ENCODE results near the gene WNT10A. TPM values are rescaled to one million over a fixed set of nuclear protein-coding genes. Genes with fewer than 3 reads are reported as not detected.
"Not testable (repeated sequence)": the region's sequence is repeated elsewhere in the genome, so short reads cannot be mapped to it uniquely, and the experiment has no call there.

Gene WNT10A
- total RNA-seq, 4 donors from 2014 or later, result 0.15 to 0.97 TPM; not detected in 2

GRCh38 chr2:218834685-218835084 is 46.0 kb upstream of the WNT10A start:
- Histone ChIP-seq H3K36me3 (no peaks in the 10 kb centered on the region), H3K9me3 (no peaks in the 10 kb centered on the region), H3K27ac (no peak overlapping the region), H3K27me3 (no peaks in the 10 kb centered on the region), H3K4me3 (no peak overlapping the region), H3K4me1 (no peaks in the 10 kb centered on the region)
- intact Hi-C loops (cut with DNase I; ENCODE audit: low total_unique reads), result no loop called here
- DNase-seq, result no peak
- TF ChIP-seq CTCF (IDR thresholded peaks at IDR 0.05), result no peak
- no peak for TF ChIP-seq POLR2A (IDR thresholded peaks at IDR 0.05)

- no peaks in the 10 kb centered on the region for H3K36me3 ChIP-seq
- DNase-seq, result no peak
- no peak overlapping the region for H3K27ac ChIP-seq
- H3K4me3 ChIP-seq, result no peak overlapping the region
- no peak for TF ChIP-seq CTCF (IDR thresholded peaks at IDR 0.05)
- TF ChIP-seq POLR2A (IDR thresholded peaks at IDR 0.05), result no peak
- H3K4me1 ChIP-seq, result no peaks in the 10 kb centered on the region
- H3K9me3 ChIP-seq, result no peaks in the 10 kb centered on the region
- intact Hi-C loops (cut with DNase I; ENCODE audit: low total_unique reads), result no loop called here
- H3K27me3 ChIP-seq, result no peaks in the 10 kb centered on the region
Observed at GRCh38 chr2:218837495-218837894, 43.2 kb upstream of the WNT10A start.

- no peaks in the 10 kb centered on the region for H3K4me1 ChIP-seq
- H3K4me3 ChIP-seq, result no peak overlapping the region
- intact Hi-C loops (cut with DNase I; ENCODE audit: low total_unique reads), result no loop called here
- TF ChIP-seq CTCF (IDR thresholded peaks at IDR 0.05) (no peak), POLR2A (IDR thresholded peaks at IDR 0.05) (no peak)
- no peak overlapping the region for H3K27ac ChIP-seq
- DNase-seq, result no peak
- H3K9me3 ChIP-seq, result no peaks in the 10 kb centered on the region
- no peaks in the 10 kb centered on the region for H3K36me3 ChIP-seq
- no peaks in the 10 kb centered on the region for H3K27me3 ChIP-seq
Observed at GRCh38 chr2:218839430-218839829, 41.2 kb upstream of the WNT10A start.

GRCh38 chr2:218839888-218840287 is 40.8 kb upstream of the WNT10A start:
- TF ChIP-seq POLR2A (IDR thresholded peaks at IDR 0.05), result no peak
- no peak for TF ChIP-seq CTCF (IDR thresholded peaks at IDR 0.05)
- Histone ChIP-seq H3K27ac (no peak overlapping the region), H3K27me3 (no peaks in the 10 kb centered on the region), H3K4me1 (no peaks in the 10 kb centered on the region), H3K4me3 (no peak overlapping the region), H3K36me3 (no peaks in the 10 kb centered on the region), H3K9me3 (no peaks in the 10 kb centered on the region)
- no peak for DNase-seq
- intact Hi-C loops (cut with DNase I; ENCODE audit: low total_unique reads), result no loop called here

- H3K9me3 ChIP-seq; H3K36me3 ChIP-seq; H3K27me3 ChIP-seq; H3K27ac ChIP-seq; DNase-seq; intact Hi-C loops (cut with DNase I; ENCODE audit: low total_unique reads); H3K4me3 ChIP-seq; H3K4me1 ChIP-seq: not testable (repeated sequence)
Observed at GRCh38 chr2:218844334-218844733, 36.3 kb upstream of the WNT10A start.

- intact Hi-C loops (cut with DNase I; ENCODE audit: low total_unique reads); H3K4me3 ChIP-seq; H3K27ac ChIP-seq; H3K27me3 ChIP-seq; H3K36me3 ChIP-seq; H3K4me1 ChIP-seq; H3K9me3 ChIP-seq; DNase-seq: not testable (repeated sequence)
Observed at GRCh38 chr2:218846963-218847362, 33.7 kb upstream of the WNT10A start.
